Measurements from ENCODE around the gene LRBA.

The LRBA gene

DNA sequence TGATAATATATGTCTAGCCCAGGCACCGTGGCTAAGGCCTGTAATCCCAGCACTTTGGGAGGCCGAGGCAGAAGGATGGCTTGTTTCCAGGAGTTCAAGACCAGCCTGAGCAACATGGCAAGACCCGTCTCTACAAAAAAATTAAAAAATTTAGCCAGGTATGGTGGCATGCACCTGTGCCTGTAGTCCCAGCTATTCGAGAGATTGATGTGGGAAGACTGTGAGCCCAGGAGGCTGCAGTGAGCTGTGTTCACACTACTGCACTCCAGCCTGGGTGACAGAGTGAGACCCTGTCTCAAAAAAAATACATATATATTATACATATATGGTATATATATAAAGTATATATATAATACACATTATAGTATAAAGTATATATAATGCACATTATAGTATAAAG, 595.1 kb downstream of the LRBA start:
- TF ChIP-seq, protein P1, sequence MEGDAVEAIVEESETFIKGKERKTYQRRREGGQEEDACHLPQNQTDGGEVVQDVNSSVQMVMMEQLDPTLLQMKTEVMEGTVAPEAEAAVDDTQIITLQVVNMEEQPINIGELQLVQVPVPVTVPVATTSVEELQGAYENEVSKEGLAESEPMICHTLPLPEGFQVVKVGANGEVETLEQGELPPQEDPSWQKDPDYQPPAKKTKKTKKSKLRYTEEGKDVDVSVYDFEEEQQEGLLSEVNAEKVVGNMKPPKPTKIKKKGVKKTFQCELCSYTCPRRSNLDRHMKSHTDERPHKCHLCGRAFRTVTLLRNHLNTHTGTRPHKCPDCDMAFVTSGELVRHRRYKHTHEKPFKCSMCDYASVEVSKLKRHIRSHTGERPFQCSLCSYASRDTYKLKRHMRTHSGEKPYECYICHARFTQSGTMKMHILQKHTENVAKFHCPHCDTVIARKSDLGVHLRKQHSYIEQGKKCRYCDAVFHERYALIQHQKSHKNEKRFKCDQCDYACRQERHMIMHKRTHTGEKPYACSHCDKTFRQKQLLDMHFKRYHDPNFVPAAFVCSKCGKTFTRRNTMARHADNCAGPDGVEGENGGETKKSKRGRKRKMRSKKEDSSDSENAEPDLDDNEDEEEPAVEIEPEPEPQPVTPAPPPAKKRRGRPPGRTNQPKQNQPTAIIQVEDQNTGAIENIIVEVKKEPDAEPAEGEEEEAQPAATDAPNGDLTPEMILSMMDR (IDR thresholded peaks at IDR 0.05; ENCODE audit: insufficient read depth, low read depth, low read length, missing control alignments) = no peak
- no peak for DNase-seq (ENCODE audit: low read depth)
- no peak overlapping the region for H3K4me3 ChIP-seq (ENCODE audit: low read length)

DNA sequence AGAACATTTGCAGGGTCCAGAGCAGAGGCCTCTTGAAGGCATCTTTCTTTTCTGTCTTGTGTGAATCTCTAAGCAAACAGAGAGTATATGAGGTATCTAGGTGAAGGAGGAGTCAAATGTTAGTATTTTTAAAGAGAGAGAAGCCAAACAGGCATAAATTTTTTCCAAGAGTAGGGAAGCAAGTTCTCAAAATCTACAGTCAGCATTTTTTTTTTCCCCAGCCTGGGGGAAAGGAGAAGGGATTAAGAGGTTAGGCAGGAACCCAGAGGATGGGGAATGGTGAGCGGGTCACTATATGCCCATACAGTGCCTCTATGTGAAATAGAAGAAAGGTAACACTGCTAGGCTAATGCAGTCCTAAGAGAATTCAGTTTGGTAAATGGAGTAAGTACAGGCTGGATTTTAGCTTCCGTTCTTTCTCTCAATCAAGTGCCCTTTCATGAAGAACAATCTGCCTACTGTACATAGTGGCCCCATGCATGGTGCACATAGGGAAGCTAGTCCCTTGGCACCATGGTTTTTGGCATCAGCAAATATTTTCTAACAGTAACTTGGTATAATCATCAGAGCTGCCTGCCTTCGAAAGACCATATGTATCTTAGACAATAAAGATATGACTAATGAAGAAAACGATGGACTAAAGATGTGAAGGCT, 596.2 kb downstream of the LRBA start:
- no peak overlapping the region for H3K4me3 ChIP-seq (ENCODE audit: low read length)

DNA sequence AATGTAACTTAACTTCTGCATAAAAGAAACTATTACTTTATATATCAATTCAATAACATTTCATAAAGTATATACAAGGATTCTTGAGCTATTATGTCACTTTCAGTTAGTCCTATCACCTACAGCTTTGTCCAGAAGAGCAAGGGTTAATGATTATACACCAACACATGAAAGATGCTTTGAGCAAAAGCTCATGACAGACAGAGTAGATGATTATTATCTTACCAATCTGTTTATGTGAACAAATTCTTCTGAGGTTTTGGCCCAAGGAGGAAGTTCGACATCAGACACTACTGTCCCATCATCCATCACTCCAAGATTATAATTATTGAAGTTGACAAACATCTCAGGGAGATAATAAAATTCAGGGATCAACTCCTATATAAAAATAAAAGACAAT, 599.9 kb downstream of the LRBA start:
- no peak for DNase-seq (ENCODE audit: low read depth)
- TF ChIP-seq, protein P1 (IDR thresholded peaks at IDR 0.05; ENCODE audit: insufficient read depth, low read depth, low read length, missing control alignments) = no peak
- no peak overlapping the region for H3K4me3 ChIP-seq (ENCODE audit: low read length)

More for the DNA sequence above, 596.2 kb downstream of the LRBA start:
- DNase-seq (ENCODE audit: low read depth) = no peak
- TF ChIP-seq, protein P1 (IDR thresholded peaks at IDR 0.05; ENCODE audit: insufficient read depth, low read depth, low read length, missing control alignments) = no peak

DNA sequence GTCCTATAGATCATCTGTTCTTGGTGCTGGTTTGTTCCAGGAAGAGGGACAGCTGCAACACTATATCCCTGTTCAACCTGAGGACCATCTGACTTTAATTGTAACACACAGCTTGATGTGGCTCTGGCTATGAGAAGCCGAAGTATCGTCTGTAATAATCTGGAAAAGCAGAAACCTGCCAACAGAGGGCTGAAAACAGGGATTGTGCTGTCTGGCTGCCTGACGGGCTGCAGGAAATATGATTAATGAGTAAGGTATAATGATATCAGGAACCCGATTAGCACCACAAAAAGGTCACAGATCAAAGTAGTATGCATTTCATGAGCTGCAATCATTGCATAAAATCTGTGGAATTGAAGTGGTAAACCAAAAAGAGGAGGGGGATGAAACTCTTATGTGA, 603.6 kb downstream of the LRBA start:
- no peak for DNase-seq (ENCODE audit: low read depth)
- no peak overlapping the region for H3K4me3 ChIP-seq (ENCODE audit: low read length)
- TF ChIP-seq, protein P1 (IDR thresholded peaks at IDR 0.05; ENCODE audit: insufficient read depth, low read depth, low read length, missing control alignments) = no peak

DNA sequence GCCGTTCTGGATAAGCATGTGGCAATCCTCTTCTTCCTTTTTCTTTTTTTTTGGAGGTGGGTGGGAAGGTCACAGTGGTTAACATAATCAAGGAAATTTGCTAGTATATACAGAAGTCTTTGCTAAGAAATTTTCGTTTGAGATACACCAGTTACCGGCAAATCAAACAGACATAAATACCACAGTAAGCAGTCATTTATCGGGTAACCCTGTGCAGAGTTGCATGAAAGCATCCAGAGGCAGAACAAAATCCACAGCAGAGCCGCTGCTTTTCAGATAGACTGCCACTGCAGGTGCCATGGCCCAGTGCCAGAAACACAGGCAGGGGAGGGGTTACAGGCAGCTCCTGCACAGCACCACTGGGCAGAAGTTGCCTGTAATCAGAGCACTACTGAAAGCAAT, 612.2 kb downstream of the LRBA start:
- H3K4me3 ChIP-seq (ENCODE audit: low read length) = no peak overlapping the region
- TF ChIP-seq, protein P1 (IDR thresholded peaks at IDR 0.05; ENCODE audit: insufficient read depth, low read depth, low read length, missing control alignments) = no peak
- no peak for DNase-seq (ENCODE audit: low read depth)

DNA sequence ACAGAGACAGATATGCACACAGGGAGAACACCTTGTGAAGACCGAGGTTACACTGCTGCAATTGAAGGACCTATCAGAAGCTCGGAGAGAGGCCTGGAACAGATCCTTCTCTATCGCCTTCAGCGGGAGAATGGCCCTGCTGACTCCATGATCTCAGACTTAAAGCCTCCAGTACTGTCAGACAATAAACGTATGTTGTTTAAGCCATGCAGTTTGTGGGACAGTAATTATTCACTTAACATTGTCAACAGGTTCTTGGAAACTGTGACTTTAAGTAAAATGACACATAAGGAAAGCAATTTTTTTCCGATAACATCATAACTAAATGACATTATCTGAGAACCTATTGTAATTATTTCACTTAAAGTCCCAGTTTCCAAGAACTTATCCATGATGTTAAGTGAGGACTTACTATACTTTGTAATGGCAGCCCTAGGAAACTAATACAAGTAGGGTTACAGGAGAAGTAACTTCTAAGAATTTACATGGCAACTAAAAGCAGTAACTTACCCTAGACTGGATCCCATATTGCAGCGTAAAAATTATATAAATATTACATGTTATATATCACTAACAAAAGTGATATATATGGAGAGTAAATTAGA, 613.9 kb downstream of the LRBA start:
- DNase-seq (ENCODE audit: low read depth) = no peak
- TF ChIP-seq, protein P1 (IDR thresholded peaks at IDR 0.05; ENCODE audit: insufficient read depth, low read depth, low read length, missing control alignments) = no peak
- H3K4me3 ChIP-seq (ENCODE audit: low read length) = no peak overlapping the region

DNA sequence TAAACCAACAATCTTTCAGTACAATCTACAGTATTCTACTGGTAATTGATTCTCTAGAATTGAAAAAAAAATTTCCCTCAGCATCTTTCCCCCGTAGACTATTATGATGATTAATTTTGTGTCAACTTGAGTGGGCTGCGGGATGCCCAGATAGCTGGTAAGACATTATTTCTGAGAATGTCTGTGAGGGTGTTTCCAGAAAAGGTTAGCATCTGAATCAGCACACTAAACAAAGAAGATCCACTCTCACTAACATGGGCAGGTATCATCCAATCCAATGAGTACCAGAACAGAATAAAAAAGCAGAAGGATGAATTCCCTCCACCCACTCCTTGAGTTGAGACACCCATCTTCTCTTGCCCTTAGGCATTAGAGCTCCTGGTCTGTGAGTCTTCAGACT, 619.2 kb downstream of the LRBA start:
- H3K4me3 ChIP-seq (ENCODE audit: low read length) = no peak overlapping the region
- TF ChIP-seq, protein P1 (IDR thresholded peaks at IDR 0.05; ENCODE audit: insufficient read depth, low read depth, low read length, missing control alignments) = no peak
- DNase-seq (ENCODE audit: low read depth) = no peak
